NCI-H1105 treated with DMSO at 0.1 percent for 48 hours (cell line): ENCODE data around the gene GRM5.

Experiments used
- DNase-seq: peaks from one replicate; lab custom pipeline; 2025; lab: John Stamatoyannopoulos, UW

The GRM5 gene

GRCh38 chr11:88701816-88702215, 364.0 kb downstream of the GRM5 start:
- DNase-seq = no peak

GRCh38 chr11:88697139-88697538, 368.6 kb downstream of the GRM5 start:
- DNase-seq = no peak

GRCh38 chr11:88695689-88696414, 369.9 kb downstream of the GRM5 start:
- no peak for DNase-seq

GRCh38 chr11:88692306-88693086, 373.3 kb downstream of the GRM5 start:
- DNase-seq = no peak

- DNase-seq = no peak
Measured at GRCh38 chr11:88689548-88690240, 376.1 kb downstream of the GRM5 start.

- no peak for DNase-seq
Measured at GRCh38 chr11:88683024-88683423, 382.8 kb downstream of the GRM5 start.

GRCh38 chr11:88680806-88681205, 385.0 kb downstream of the GRM5 start:
- no peak for DNase-seq

- no peak for DNase-seq
Measured at GRCh38 chr11:88666364-88666763, 399.4 kb downstream of the GRM5 start.

GRCh38 chr11:88657076-88657738, 408.6 kb downstream of the GRM5 start:
- no peak for DNase-seq

- no peak for DNase-seq
Measured at GRCh38 chr11:88656283-88656682, 409.5 kb downstream of the GRM5 start.

GRCh38 chr11:88655656-88656055, 410.1 kb downstream of the GRM5 start:
- no peak for DNase-seq

GRCh38 chr11:88655196-88655595, 410.6 kb downstream of the GRM5 start:
- no peak for DNase-seq

GRCh38 chr11:88651556-88651955, 414.2 kb downstream of the GRM5 start:
- DNase-seq = no peak

GRCh38 chr11:88644724-88645123, 421.1 kb downstream of the GRM5 start:
- DNase-seq = no peak

- no peak for DNase-seq
Measured at GRCh38 chr11:88632163-88632562, 433.6 kb downstream of the GRM5 start.

GRCh38 chr11:88631497-88631896, 434.3 kb downstream of the GRM5 start:
- DNase-seq = no peak

GRCh38 chr11:88629496-88629895, 436.3 kb downstream of the GRM5 start:
- DNase-seq = no peak

- no peak for DNase-seq
Measured at GRCh38 chr11:88626216-88626615, 439.6 kb downstream of the GRM5 start.

GRCh38 chr11:88623531-88623930, 442.3 kb downstream of the GRM5 start:
- no peak for DNase-seq

GRCh38 chr11:88620568-88621130, 445.1 kb downstream of the GRM5 start:
- DNase-seq = no peak

- DNase-seq = no peak
Measured at GRCh38 chr11:88619656-88620385, 446.0 kb downstream of the GRM5 start.
